Activated T-cell treated with anti-CD3 and anti-CD28 coated beads for 4 hours (primary cell): ENCODE data around the gene NOXA1.
"Not testable (repeated sequence)": the region's sequence is repeated elsewhere in the genome, so short reads cannot be mapped to it uniquely, and the experiment has no call there.

Experiments
- DNase-seq: peaks from one replicate; pipeline ENCODE4 v3.0.0-alpha.2; 2020

Gene NOXA1, protein sequence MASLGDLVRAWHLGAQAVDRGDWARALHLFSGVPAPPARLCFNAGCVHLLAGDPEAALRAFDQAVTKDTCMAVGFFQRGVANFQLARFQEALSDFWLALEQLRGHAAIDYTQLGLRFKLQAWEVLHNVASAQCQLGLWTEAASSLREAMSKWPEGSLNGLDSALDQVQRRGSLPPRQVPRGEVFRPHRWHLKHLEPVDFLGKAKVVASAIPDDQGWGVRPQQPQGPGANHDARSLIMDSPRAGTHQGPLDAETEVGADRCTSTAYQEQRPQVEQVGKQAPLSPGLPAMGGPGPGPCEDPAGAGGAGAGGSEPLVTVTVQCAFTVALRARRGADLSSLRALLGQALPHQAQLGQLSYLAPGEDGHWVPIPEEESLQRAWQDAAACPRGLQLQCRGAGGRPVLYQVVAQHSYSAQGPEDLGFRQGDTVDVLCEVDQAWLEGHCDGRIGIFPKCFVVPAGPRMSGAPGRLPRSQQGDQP

DNA sequence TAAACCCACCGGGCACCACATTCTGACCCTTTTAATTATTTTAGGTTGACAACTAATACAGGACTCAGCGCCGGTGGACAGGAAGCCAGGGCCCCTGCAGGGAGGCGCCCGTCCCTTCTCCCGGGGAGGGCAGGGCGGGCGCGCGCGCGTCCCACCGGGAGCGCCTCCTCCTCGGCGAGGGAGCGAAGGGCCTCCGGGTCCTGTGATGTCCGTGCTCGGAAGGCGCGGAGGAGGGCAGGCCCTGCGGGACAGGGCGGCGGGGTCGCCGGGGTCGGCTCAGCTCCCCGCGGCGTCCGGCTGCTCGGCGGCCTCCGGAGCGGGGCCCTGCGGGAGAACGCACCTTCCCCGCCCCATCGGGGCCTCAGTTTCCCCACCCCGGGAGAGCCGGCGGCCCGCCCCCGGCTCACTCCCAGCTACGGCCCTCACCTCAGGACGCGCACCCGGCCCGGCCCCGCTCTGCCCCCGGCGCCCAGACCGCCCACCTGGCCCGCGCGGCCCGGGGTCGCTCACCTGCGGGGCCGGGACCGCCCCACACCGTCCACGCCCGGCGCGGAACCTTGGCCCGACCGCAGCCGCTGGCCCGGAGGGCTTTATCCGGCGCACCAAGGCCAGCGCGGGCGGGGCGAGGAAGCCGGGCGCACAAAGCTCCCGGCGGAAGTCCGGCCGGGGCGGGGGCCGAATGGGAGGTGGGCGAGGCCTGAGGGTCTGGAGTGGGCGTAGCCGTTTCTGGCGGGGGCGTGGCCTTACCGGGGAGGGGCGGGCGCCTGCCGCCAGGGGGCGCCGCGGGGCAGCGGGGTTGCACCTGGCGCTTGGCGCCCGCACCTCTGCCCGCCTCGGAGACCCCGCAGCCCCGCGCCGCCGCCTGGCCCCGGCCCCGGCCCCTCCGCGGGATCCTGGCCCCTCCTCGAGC lies at the start of gene NOXA1, which contains the start of gene EXD3:
Gene NOXA1, plus strand, starts transcription at position 790 of the 910 bp plus-strand sequence. CDS start 137 bp downstream, outside the sequence.
Gene EXD3, minus strand, starts transcription at position 559 of the 910 bp plus-strand sequence. CDS start 27,805 bp downstream, outside the sequence.
- DNase-seq: peak; percentile 81

DNA sequence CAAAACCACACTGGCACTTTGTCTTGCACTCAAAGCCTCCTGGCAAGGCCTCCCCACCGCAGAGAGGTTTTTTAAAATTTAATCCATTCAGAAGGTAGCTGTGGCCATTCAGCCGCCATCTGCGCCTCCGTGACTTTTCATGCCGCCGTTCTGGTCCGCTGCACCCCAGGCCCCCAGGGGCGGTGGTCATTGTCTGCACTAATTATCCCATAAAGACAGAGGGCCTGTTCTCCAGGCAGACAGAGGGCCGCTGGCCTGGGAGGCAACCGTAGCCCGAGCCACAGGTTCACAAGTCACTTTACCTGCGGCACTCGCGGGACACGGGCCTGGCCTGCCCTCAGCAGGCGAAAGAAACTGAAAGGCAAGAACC lies 49.6 kb upstream of the NOXA1 start:
- no peak for DNase-seq

DNA sequence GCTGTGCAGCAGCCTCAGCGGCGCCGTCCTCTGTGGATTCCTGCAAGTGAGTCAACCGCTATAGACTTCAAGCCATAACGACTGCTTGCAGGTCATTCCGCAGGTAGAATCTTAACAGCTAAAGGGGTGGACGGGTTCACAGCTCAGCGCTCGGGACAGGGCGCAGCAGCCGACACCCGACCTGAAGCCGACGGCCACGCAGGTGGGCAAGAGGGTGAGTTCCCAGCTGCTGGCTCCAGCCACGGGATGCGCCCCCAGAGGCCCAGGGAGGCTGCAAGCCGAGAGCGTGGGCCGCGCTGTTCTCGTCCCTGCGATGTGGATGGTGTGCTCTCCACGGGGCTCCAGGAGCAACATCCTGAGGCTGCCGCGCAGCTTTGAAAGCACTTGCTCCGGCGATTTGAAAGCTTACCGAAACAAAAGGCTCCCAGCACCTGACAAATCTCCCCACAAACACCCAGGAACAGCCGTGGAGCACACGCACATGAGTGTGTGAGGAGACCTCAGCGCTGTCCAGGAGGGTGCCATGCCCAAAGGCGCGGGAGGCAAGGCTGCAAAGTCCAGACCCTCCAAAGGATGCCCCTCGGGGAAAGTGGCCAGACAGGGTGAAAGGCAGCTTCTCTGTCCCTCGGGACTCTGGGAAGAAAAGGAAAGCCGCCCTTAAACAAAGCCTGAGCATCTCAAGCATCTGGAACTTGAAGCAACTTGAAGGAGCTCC lies 48.9 kb upstream of the NOXA1 start:
- DNase-seq: no peak

DNA sequence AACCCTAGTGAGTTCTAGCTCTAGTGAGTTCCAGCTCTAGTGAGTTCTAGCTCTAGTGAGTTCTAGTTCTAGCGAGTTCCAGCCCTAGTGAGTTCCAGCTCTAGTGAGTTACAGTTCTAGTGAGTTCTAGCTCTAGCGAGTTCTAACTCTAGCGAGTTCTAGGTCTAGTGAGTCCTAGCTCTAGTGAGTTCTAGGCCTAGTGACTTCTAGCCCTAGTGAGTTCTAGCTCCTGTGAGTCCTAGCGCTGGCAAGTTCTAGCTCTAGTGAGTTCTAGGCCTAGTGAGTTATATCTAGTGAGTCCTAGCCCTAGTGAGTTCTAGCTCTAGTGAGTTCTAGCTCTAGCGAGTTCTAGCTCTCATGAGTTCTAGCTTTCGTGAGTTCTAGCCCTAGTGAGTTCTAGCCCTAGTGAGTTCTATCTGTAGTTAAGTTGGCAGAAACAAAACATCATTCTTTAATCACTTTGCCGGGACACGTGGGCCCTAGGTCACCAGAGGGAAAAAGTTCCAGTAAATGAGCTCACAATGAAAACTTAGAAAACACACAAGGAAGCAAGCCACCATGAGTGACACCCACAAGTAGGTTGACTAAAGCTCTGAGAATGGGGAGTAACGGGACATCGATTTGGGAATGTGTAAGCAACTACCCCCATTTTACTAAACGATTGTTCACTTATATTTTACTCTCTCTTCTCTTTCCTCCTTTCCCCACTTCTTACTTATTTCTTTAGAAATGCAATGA lies 47.7 kb upstream of the NOXA1 start:
- DNase-seq: no peak

DNA sequence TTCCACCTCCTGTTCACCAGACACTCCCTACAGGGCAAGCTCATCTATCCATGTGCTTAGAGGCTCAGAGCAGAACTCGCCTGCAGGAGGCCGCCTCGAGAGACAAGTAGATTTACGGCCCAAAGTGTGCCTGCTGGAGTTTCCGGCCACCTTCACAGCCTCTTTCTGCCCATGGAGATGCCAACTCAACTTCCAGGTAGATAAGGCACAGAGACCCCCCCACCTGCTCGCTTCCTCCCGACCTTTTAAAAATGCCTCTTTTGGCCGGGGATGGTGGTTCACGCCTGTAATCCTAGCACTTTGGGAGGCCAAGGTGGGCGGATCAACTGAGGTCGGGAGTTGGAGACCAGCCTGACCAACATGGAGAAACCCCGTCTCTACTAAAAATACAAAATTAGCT lies 46.8 kb upstream of the NOXA1 start:
- DNase-seq: no peak

DNA sequence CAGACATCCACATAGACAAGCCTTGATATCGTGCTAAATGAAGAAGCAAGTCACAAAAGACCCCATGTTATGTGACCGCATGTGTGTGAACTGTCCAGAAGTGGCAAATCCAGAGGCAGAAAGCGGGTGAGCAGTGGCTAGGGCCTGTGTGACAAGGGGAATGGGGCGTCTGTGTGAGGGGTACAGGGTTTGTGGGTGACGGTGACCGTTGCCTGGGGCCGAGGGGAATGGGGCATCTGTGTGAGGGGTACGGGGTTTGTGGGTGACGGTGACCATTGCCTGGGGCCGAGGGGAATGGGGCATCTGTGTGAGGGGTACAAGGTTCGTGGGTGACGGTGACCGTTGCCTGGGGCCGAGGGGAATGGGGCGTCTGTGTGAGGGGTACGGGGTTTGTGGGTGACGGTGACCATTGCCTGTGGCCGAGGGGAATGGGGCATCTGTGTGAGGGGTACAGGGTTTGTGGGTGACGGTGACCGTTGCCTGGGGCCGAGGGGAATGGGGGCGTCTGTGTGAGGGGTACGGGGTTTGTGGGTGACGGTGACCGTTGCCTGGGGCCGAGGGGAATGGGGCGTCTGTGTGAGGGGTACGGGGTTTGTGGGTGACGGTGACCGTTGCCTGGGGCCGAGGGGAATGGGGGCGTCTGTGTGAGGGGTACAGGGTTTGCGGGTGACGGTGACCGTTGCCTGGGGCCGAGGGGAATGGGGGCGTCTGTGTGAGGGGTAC lies 44.3 kb upstream of the NOXA1 start:
- not testable (repeated sequence) for DNase-seq

DNA sequence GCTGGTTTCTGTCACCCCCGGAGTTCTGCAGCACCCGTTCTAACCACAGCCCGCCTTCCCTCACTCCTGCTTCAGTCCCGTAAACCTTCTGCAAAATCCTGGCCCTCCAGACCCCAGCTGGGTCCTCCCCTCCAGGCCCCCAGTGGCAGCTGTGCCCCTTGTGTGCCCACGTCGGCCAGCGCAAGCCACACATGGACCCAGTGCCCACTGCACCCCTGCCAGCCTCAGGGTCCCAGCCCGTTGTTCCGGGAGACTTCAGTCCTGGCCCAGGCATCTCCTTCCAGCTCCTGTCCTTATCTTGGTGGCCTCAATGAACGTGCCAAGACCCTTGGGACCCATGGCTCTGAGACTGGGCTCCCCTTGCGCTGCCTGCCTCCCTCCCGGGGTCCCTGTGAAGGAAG lies 43.4 kb upstream of the NOXA1 start:
- no peak for DNase-seq

DNA sequence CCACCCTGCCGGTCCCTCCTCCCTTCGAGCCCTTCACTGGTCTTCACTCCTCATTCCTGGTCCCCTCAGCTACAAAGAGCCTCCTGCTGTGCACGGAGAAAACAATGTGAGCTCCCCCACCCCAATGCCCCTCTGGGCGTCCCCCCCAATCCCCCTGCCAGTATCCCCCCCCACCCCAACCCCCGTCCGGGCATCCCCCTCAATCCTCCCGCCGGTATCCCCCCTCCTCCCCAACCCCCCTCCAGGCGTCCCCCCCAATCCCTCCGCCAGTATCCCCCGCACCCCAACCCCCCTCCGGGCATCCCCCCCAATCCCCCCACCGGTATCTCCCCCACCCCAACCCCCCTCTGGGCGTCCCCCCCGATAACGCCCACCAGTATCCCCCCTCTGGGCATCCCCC lies 43.0 kb upstream of the NOXA1 start:
- DNase-seq: no peak

DNA sequence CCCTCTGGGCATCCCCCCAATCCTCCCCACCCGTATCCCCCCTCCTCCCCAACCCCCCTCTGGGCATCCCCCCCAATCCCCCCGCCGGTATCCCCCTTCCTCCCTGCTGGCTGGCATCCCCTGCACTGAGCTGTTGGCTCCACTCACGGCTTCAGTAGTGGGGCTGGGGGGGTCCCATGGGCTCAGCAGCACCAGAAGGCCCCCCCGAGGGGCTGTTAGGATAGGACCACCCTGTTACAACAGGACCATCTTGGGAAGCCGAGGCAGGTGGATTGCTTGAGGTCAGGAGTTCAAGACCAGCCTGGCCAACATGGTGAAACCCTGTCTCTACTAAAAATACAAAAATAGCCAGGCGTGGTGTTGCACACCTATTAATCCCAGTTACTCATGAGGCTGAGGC lies 42.6 kb upstream of the NOXA1 start:
- DNase-seq: no peak

DNA sequence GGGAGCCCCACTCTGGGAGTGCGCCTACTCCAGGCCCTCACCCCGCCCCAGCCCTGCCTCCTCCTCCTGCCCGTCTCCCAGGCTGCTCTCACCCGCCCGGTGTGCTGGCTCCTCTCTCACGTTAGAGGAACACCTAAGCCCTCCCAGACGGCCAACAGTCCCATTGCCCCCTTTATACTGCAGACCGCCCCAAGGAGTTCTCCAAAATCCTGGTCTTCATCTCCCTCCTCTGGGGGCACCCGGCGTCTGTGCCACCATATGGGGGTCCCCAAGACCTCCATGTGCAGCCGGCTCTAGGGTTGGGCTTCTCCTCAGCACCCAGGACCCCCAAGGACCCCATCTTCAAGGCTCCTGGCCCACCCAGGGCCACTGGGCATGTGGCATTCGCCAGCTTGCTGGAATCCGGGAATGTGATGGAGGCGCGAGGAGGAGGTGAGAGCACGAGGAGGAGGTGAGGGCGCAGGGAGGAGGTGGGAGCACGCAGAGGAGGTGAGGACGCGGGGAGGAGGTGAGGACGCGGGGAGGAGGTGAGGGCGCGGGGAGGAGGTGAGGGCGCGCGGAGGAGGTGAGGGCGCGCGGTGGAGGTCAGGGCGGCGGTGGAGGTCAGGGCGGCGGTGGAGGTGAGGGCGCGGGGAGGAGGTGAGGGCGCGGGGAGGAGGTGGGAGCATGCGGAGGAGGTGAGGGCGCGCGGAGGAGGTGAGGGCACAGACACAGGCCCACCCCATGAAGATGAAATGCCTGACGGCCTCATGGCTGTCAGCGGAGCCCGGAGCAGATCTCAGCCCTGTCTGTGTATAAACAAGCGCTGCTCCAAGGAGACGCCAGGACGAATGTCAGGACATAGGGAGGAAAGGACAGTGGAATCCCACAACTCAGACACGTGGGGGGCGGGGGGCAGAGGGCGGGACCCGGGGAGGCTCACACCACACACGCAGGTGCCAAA lies 41.4 kb upstream of the NOXA1 start:
- DNase-seq: no peak

DNA sequence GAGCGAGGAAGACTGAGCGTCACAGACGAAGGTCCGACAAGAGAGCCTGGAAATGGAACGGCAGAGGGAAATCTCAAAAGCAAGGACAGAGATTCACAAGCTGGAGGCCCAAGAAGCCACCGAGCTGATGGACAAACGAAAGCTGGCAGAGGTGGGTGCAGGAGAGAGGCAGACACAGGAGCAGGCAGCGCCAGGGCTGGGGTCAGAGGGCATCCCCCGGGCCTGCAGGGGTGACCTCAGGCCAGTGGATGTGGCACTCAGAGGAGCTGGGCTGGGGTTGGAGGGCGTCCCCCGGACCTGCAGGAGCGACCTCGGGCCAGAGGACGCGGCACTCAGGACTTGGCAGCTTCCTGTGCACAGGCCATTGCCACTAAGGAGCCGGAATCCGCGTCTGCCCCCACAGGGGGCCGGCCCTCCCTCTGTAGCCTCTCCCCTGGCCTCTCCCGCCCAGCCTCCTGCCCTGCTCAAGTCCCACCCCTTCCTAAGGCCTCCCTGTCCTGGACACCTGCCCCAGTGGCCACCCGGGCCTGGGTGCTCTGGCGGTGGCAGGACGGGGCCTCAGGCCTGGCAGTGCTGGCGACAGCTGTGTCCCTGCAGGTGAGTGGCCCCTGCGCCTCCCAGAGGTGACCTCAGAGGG lies 40.6 kb upstream of the NOXA1 start:
- DNase-seq: no peak

DNA sequence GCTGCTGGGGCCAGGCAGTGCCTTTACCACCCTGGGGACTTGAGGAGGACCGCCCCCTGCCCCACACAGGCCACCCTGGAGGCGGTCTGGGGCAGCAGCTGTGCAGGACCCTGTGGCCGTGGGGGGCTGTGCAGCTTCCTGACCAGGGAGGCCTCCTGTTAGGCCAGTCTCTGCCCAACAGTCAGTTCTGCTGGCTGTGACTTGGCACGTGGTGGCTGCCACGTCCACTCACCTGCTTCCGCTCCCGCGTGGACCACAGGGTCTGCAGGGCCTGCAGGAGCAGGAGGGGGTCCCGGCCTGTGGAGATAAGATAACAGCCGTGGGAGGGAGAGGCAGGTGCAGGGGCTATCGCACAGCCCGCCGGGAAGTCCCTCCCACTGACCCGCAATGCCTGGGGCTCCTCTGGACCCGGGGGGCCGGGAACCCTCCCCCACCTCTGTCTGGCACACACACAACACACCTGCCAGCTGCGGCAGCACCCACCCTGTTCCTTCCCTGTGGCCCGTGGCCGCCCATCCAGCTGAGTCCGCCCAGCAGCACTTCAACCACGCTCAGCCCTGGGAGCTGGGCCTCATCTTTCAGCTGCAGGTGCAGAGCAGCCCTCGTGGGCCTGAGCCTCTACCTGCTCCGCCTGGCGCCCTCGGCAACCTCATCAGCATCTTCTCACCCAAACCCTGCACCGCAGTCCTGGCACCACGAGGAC lies 40.0 kb upstream of the NOXA1 start:
- DNase-seq: no peak

DNA sequence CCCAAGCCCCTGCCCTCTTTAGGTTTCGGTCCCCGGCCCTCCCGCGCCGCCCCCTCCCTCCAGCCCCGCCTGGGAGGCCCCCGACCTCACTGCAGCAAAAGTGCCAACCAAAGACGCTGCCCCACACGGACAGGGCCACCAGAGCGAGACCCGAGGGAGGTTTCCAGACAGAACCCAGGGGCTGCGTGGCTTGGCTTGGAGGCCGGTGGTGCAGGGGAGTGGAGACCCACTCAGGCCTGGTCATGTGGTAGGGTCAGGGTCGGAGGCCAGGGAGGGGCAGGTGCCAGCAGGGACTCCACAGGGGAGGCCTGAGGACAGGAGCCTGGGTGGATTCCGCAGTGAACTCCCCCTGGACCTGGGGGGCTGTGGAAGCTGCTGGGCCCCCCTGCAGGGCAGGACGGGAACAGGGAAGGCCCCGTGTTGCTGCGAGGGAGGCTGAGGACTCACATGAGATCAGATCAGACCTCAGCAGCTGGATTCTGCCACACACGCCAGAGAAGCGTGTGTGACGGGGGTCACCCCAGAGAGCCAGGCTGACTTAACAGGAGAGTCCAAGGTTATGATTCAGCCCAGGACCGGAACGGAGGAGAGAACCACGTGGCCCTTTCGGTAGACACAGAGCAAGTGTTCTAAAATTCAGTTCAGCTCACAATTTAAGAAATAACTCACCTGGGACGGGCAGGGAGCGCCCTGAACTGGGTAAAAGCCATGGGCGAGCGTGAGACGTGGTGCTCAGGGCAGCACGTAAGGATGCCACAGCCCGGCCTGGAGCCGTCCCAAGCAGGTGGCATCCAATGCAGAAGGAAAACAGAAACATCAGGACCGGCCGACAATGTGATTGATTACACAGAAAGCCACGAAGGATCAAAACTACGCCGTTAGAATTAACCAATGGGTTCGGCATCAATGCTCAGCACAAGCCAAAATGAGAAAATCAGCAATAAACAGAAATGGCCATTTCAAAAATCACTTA lies 39.1 kb upstream of the NOXA1 start:
- no peak for DNase-seq

DNA sequence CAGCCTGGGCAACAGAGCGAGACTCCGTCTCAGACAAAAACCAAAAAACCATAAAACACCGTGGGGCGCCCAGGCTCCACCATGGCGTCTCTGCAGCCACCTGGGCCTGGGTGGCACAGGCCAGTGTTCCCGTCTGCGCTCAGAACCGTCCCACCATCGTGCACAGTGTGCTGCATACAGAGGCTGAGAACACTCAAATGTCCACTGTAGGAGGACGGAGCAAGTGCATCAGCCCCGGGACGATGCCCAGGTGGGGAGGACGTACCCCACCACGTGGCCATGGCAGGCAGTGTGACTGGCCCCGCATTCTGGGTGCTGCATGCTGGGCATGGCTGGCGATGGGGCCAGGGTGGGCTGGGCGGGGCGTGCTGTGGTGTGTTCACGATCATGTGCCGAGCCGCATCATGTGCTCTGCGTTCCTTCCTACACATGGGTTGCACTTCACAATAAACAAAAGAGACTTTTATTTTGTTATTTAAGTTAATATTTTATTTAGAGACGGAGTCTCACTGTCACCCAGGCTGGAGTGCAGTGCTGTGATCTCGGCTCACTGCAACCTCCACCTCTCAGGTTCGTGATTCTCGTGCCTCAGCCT lies 38.0 kb upstream of the NOXA1 start:
- no peak for DNase-seq

DNA sequence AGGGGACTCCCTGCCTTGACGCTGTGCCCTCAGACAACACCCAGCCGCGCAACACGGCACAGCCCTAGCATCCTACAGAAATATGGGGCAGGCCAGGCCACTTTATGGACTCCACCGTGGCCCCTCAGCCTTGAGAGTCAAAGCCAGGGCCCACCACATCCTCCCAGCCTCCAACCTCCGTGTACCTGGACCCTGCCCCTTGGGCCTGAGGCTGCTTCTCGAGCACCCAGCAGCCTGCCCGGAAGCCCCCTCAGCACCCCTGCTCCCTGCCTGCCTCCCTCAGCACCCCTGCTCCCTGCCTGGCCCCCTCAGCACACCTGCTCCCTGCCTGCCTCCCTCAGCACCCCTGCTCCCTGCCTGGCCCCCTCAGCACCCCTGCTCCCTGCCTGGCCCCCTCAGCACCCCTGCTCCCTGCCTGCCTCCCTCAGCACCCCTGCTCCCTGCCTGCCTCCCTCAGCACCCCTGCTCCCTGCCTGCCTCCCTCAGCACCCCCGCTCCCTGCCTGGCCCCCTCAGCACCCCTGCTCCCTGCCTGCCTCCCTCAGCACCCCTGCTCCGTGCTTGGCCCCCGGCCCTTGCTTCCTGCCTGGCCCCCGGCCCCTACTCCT lies 36.6 kb upstream of the NOXA1 start:
- not testable (repeated sequence) for DNase-seq

DNA sequence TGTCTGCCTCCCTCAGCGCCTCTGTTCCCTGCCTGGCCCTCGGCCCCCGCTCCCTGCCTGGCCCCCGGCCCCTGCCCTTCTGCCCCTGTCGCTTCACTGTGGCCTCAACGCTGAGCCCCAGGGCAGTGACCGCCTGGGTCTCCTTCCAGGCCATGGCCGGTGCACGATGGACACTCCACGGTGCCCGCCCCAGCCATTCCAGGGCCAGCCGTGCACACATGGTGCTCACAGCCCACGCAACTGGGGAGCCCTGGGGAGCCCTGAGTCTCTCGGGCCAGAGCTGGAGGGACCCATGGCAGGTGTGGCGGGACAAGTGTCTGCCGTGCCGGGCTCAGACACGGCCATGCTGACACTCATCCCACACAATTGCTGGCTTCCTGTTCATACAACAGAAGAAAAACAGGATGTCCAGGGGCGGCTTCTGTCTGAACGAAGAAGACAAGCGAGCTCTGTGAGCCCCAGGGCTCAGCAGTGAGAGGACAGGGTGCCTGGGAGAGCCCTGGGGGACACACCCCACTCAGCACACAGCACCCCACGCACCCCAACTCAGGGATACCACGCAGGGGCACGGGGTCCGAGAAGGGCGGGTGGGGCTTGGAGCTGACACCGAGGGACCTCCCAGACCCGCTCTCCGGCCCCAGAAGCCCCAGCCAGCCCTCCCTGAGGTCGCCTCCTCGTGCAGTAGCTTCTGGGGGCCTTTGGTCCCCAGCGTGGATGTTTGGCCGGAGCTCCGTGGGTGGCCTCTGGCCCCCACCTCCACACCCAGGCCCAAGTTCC lies 35.9 kb upstream of the NOXA1 start:
- no peak for DNase-seq
